Measurements from ENCODE around the gene PCGF5.

Gene PCGF5

DNA sequence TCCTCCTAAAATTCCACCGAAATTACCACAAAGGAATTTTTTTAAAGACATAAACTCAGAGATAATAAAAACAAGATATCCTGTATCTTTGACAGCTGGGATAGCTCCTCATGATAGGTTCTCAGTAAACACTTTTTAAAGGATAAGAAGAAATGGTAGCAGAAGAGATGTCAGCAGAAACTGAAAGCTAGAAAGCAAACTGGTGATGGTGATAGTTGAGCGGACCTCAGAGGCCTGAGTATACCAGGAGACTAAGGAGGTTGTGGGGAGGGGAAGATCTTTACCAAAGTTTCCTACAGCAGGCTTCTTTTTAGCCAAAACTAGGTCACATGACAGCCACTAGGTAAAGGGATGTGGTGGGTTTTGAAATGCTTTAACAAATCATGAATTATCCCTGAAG lies 22.5 kb downstream of the PCGF5 start:
- H3K4me3 ChIP-seq (ENCODE audit: low read depth, low read length) = no peak overlapping the region
- TF ChIP-seq, protein P1, sequence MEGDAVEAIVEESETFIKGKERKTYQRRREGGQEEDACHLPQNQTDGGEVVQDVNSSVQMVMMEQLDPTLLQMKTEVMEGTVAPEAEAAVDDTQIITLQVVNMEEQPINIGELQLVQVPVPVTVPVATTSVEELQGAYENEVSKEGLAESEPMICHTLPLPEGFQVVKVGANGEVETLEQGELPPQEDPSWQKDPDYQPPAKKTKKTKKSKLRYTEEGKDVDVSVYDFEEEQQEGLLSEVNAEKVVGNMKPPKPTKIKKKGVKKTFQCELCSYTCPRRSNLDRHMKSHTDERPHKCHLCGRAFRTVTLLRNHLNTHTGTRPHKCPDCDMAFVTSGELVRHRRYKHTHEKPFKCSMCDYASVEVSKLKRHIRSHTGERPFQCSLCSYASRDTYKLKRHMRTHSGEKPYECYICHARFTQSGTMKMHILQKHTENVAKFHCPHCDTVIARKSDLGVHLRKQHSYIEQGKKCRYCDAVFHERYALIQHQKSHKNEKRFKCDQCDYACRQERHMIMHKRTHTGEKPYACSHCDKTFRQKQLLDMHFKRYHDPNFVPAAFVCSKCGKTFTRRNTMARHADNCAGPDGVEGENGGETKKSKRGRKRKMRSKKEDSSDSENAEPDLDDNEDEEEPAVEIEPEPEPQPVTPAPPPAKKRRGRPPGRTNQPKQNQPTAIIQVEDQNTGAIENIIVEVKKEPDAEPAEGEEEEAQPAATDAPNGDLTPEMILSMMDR (IDR thresholded peaks at IDR 0.05; ENCODE audit: low read depth, low read length, missing control alignments) = no peak
- in situ Hi-C loops (cut with HindIII; ENCODE audit: low sequenced_read_pairs) = no loop called here
- no peak for DNase-seq (ENCODE audit: low read depth)

DNA sequence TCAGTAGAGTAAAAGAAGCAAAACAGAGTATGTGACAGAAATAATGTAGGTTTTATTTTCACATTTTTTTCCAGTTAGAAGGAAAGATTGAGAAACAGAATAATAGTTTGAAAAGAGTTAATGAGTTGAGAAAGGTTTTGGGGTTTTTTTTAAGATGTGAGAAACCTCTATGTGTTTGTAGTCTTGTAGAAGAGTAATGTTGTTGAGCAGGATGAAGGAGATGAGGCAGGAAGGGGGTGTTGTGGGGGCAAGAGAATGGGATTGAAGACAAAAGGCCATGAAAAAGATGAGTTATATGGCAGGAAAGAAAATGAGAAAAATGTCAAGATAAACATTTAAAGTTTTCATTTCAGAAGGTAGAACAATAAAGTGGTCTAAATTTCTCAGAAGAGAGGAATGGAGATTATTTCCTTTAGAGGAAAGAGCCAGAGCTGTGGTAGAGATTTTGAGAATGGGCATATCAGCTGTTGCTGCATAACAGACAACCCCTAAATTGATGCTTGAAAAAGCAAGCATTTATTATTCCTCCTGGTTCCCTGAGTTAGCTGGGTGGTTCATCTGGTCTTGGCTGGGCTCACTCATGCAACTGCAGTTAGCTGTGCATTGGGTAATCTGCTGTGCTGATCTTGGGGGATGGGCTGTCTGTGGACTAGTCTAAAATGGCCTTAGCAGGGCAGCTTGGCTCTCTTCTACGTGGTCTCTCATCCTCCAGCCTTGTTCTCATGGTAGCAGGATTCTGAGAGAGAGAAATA lies 27.1 kb downstream of the PCGF5 start:
- TF ChIP-seq, protein P1 (IDR thresholded peaks at IDR 0.05; ENCODE audit: low read depth, low read length, missing control alignments) = no peak
- DNase-seq (ENCODE audit: low read depth) = peak; percentile 16
- in situ Hi-C loops (cut with HindIII; ENCODE audit: low sequenced_read_pairs) = no loop called here
- H3K4me3 ChIP-seq (ENCODE audit: low read depth, low read length) = no peak overlapping the region

DNA sequence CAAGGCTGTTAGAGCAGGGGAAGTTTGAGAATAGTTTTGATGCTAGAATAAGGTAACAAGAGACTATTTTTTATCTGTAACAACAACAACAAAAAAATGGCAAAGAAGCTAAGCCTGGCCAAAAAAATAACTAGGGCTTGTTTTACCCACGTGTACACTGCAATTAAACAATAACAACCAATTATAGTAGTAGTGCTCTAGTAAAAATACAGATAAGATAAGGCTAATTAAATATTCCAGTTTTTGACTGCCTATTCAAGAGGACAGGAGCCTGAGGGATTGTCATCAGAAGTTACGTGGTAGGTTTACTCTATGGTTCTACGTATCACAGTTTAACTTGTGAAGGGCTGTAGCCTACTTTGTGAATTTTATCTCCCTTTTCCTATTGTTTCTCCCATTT lies 29.2 kb downstream of the PCGF5 start:
- TF ChIP-seq, protein P1 (IDR thresholded peaks at IDR 0.05; ENCODE audit: low read depth, low read length, missing control alignments) = no peak
- no peak overlapping the region for H3K4me3 ChIP-seq (ENCODE audit: low read depth, low read length)
- in situ Hi-C loops (cut with HindIII; ENCODE audit: low sequenced_read_pairs) = loop anchor here (25.0 kb wide), 1 partner anchor 337 kb away; the partner anchor contains the start of gene ANKRD1
- no peak for DNase-seq (ENCODE audit: low read depth)

DNA sequence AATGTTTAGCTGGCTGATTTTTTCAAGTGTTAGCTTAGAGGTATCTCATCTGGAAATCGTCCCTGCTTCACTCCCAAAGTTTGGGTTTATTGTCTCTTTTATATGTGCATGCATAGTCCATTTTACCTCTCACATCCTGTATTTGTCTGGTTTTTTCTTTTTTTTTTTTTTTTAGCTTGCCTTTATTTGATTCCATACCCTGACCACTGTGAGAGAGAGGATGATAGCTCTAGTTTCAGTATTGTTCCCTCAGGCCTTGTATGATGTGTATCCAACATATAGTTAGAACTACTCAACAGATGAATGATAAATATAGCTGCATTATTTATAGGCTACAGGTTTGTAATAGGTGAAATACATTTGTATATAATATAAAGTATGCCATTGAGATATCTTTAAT lies 29.9 kb downstream of the PCGF5 start:
- in situ Hi-C loops (cut with HindIII; ENCODE audit: low sequenced_read_pairs) = loop anchor here (25.0 kb wide), 1 partner anchor 338 kb away; the partner anchor contains the start of gene ANKRD1
- H3K4me3 ChIP-seq (ENCODE audit: low read depth, low read length) = no peak overlapping the region
- no peak for DNase-seq (ENCODE audit: low read depth)
- TF ChIP-seq, protein P1 (IDR thresholded peaks at IDR 0.05; ENCODE audit: low read depth, low read length, missing control alignments) = no peak

DNA sequence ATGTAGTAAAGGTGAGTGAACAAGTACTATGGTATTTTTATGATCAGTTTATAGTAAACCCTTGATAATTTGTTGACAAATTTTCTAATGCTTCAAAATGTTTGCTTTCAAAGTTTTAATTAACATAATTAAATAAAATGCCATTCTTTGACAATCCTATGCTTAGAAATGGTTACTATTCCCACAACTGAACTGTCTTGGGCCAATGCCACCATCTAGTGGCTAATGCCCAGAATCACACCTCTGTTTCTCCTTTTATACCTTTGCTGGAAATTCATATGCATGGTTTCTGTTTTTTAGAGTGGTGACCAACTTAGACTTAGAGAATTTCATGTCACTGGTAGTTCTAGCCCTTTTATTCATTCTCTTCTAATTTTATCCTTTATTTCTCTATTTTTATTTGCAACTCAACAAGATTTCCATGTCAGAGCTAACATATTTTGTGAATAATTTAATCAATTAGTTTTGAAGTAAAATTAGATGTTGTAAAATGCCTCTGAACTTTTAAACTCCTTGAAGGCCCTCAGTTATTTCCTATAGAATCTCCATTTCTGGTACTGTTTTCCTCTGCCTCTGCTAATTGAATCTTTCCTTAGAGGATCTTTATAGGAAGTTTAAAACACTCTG lies 31.1 kb downstream of the PCGF5 start:
- in situ Hi-C loops (cut with HindIII; ENCODE audit: low sequenced_read_pairs) = loop anchor here (25.0 kb wide), 1 partner anchor 339 kb away; the partner anchor contains the start of gene ANKRD1
- TF ChIP-seq, protein P1 (IDR thresholded peaks at IDR 0.05; ENCODE audit: low read depth, low read length, missing control alignments) = peak; percentile 83
- H3K4me3 ChIP-seq (ENCODE audit: low read depth, low read length) = no peak overlapping the region
- DNase-seq (ENCODE audit: low read depth) = peak; percentile 43

DNA sequence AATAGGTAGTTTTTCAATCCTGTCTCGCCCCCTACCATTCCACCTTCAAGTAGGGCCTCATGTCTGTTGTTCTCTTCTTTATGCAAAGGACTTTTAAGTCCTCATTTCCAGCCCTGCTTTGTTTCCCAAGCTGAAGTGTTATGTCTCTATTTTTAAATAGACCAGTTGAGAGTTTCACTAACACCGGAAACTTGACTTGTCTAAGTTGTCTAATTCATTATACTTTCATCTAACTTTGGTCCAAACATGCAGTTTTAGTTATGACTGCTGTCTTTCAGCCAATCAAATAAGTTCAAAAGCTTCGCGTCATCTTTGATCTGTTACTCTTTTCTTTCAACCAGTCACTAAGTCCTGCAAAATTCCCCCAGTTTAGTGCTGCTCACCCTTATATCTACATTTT lies 32.8 kb downstream of the PCGF5 start:
- no peak overlapping the region for H3K4me3 ChIP-seq (ENCODE audit: low read depth, low read length)
- in situ Hi-C loops (cut with HindIII; ENCODE audit: low sequenced_read_pairs) = loop anchor here (25.0 kb wide), 1 partner anchor 341 kb away; the partner anchor contains the start of gene ANKRD1
- TF ChIP-seq, protein P1 (IDR thresholded peaks at IDR 0.05; ENCODE audit: low read depth, low read length, missing control alignments) = no peak
- DNase-seq (ENCODE audit: low read depth) = no peak

Measured in astrocyte of the cerebellum (primary cell).